HepG2 (cell line): Measurements from ENCODE around the gene SYVN1. TPM values are rescaled to one million over a fixed set of nuclear protein-coding genes. Genes with fewer than 3 reads are reported as not detected.
A peak's percentile ranks its signal among the peaks of the same experiment; 100 is the strongest.
"Not testable (repeated sequence)": the region's sequence is repeated elsewhere in the genome, so short reads cannot be mapped to it uniquely, and the experiment has no call there.

Source experiments
- ATAC-seq: fragments of 200-7000 bp; cut with Tn5 transposase; 3 replicates; pipeline ENCODE4 v1.9.1; 2020; ENCODE audit warnings: mild to moderate bottlenecking, moderate library complexity
- BruUV-seq: library from RNA; stranded (reverse); fragments of 400-500 nt; replicated peaks from 2 replicates; lab custom pipeline; 2021; lab: Mats Ljungman, UMichigan
- CTCF ChIA-PET: fragments of 300-600 bp; formaldehyde crosslinking; extraction: SDS; loops from one replicate; lab custom pipeline; 2021; ENCODE audit warnings: low total read pairs, inconsistent platforms, low intra/inter-chr PET ratio; lab: Yijun Ruan, JAX
- POLR2A ChIA-PET: fragments of 350-600 bp; sonication (Branson Sonifier 250); formaldehyde crosslinking; loops from one replicate; lab custom pipeline; 2020; ENCODE audit warnings: antibody characterized with exemption, inconsistent platforms; lab: Yijun Ruan, JAX
- DNase-seq: peaks from one replicate; pipeline ENCODE4 v3.0.0-alpha.2; 2015; ENCODE audit warnings: low spot score
- FAIRE-seq: peaks from 3 replicates; lab custom pipeline; 2011; peaks lifted over from hg19 to GRCh38; lab: Jason Lieb, UNC
- H2AFZ ChIP-seq: one replicate; pipeline ENCODE4 v1.6.1; 2011; ENCODE audit warnings: low read length, inconsistent platforms
- H3K27ac ChIP-seq: fragments of 300-600 bp; 3 replicates; pipeline ENCODE4 v1.8.0; 2011; ENCODE audit warnings: mixed run types, mild to moderate bottlenecking, mixed read lengths, low read length, inconsistent platforms; ENCODE audit not compliant: insufficient read depth; ENCODE audit errors: extremely low read length
- H3K27me3 ChIP-seq, 2 experiments: fragments of 200-600 bp in 1 of 2; 2 replicates in 1 of 2; 3 replicates in 1 of 2; pipeline versions ENCODE4 v1.6.0 to v1.8.0; 2011; ENCODE audit warnings: low read length in 2 of 2, mild to moderate bottlenecking in 2 of 2, moderate library complexity in 2 of 2, inconsistent platforms in 1 of 2; ENCODE audit not compliant: insufficient read depth in 2 of 2, control insufficient read depth in 1 of 2
- H3K36me3 ChIP-seq, 2 experiments: fragments of 200-600 bp in 1 of 2; replicated peaks in 1 of 2; 2 replicates in 1 of 2; 3 replicates in 1 of 2; pipeline versions ENCODE4 v1.5.1 to v1.8.0; 2011; ENCODE audit warnings: low read length in 2 of 2, inconsistent platforms in 1 of 2; ENCODE audit not compliant: insufficient read depth in 2 of 2, control insufficient read depth in 1 of 2
- H3K4me1 ChIP-seq: 2 replicates; pipeline ENCODE4 v1.5.1; 2012; ENCODE audit warnings: low read length, inconsistent platforms; ENCODE audit not compliant: insufficient read depth
- H3K4me2 ChIP-seq: 2 replicates; pipeline ENCODE4 v1.6.0; 2011; ENCODE audit warnings: low read depth, low read length, inconsistent platforms
- H3K4me3 ChIP-seq, 3 experiments: fragments of 200-600 bp in 1 of 3; sonication (generic), shearing (Covaris generic) in 1 of 3; replicated peaks in 1 of 3; 2 replicates each; pipeline ENCODE4 v1.5.1; 2011 to 2016; ENCODE audit warnings: low read length in 3 of 3, inconsistent platforms in 2 of 3, low read depth in 2 of 3, mild to moderate bottlenecking in 2 of 3, control low read depth in 1 of 3, mixed read lengths in 1 of 3; ENCODE audit not compliant: insufficient read depth in 1 of 3
- H3K79me2 ChIP-seq: one replicate; pipeline ENCODE4 v1.6.1; 2011; ENCODE audit warnings: low read length, inconsistent platforms; ENCODE audit not compliant: insufficient read depth
- H3K9ac ChIP-seq: 2 replicates; pipeline ENCODE4 v1.6.0; 2011; ENCODE audit warnings: mild to moderate bottlenecking, low read depth, low read length, inconsistent platforms; ENCODE audit not compliant: insufficient read depth
- H3K9me3 ChIP-seq: 2 replicates; pipeline ENCODE4 v1.5.1; 2012; ENCODE audit warnings: mild to moderate bottlenecking, low read length
- H4K20me1 ChIP-seq: 2 replicates; pipeline ENCODE4 v1.6.0; 2011; ENCODE audit warnings: inconsistent platforms, mild to moderate bottlenecking, low read length, moderate library complexity; ENCODE audit not compliant: insufficient read depth
- CEBPB ChIP-seq: IDR thresholded peaks from 2 replicates; pipeline ENCODE4 v1.6.1; 2011; ENCODE audit warnings: low read depth, low read length, improper control_type of control experiment, borderline replicate concordance
- FOSL1 ChIP-seq: sonication (generic); formaldehyde crosslinking; IDR thresholded peaks from 2 replicates; pipeline ENCODE4 v1.9.0; 2021; ENCODE audit warnings: missing genetic modification reagents, borderline replicate concordance
- ZBTB33 ChIP-seq: sonication (generic); formaldehyde crosslinking; IDR thresholded peaks from 2 replicates; pipeline ENCODE4 v1.4.0; 2020; ENCODE audit warnings: missing genetic modification reagents
- ZNF12 ChIP-seq: sonication (generic); formaldehyde crosslinking; IDR thresholded peaks from 2 replicates; pipeline ENCODE4 v1.5.0; 2020; ENCODE audit warnings: missing genetic modification reagents
- WGBS: methylation state at CpG from one replicate; pipeline ENCODE4 v1.1.6; 2017; ENCODE audit warnings: low lambda C conversion rate; 5-methylcytosine and 5-hydroxymethylcytosine counted together
- in situ Hi-C: cut with HindIII; loops from 2 replicates; pipeline ENCODE4 v1.10.0; 2017; ENCODE audit warnings: low pct_unique_long_range_greater_than_20kb; ENCODE audit not compliant: extremely low pct_ligation_motif_present
- intact Hi-C: fragments of 100-400 bp; cut with micrococcal nuclease; formaldehyde crosslinking; loops from one replicate; pipeline ENCODE4 v1.10.0; 2022; ENCODE audit not compliant: unreplicated experiment
- polyA plus RNA-seq, 8 experiments: library from polyadenylated mRNA; depleted of rRNA in 3 of 8; stranded (reverse) in 7 of 8; unstranded in 1 of 8; fragments of >200 nt; fragmentation: Illumina TruSeq in 4 of 8; extraction: Trizol in 4 of 8; gene quantifications; 2 replicates each; pipeline versions ENCODE4 v1.2.1 to v1.2.3, GENCODE V29; 2011 to 2016; ENCODE audit warnings: low read depth in 4 of 8, missing spikeins in 1 of 8, mixed read lengths in 1 of 8; ENCODE audit not compliant: insufficient read depth in 1 of 8
- total RNA-seq, 5 experiments: library from RNA; depleted of rRNA; stranded (reverse); fragments of >200 nt; fragmentation: Illumina TruSeq; extraction: Trizol; gene quantifications; 2 replicates each; pipeline ENCODE4 v1.2.3, GENCODE V29; 2016; ENCODE audit warnings: low read depth in 1 of 5

Gene SYVN1
- total and polyA plus RNA-seq, 2 of the 13 experiments (the other 11 are each of a cell fraction or from before 2014, with no cell fraction given): 10.3 to 22.5 TPM

GRCh38 chr11:65118891-65119669, 15.2 kb downstream of the SYVN1 start:
- BruUV-seq, H3K4me3 ChIP-seq, DNase-seq, H4K20me1 ChIP-seq, ATAC-seq, H2AFZ ChIP-seq, intact Hi-C loops, H3K9ac ChIP-seq, H3K27ac ChIP-seq, in situ Hi-C loops, FAIRE-seq, H3K9me3 ChIP-seq, CTCF ChIA-PET, H3K4me2 ChIP-seq, H3K27me3 ChIP-seq: not testable (repeated sequence)
- TF ChIP-seq CEBPB: peak; percentile 57; the same call in 1 of the 2 replicates
- TF ChIP-seq ZNF12 (CRISPR knock-in tag): 0 out of 2 replicates have a peak, but pooled peaks have one; percentile 28
- TF ChIP-seq FOSL1 (CRISPR knock-in tag): 0 out of 2 replicates have a peak, but pooled peaks have one; percentile 8
- peak; percentile 55; the same call in 1 of the 2 replicates for TF ChIP-seq ZBTB33 (CRISPR knock-in tag)
- 97% methylated on average over 18 of the region's 18 CpGs for WGBS
- Histone ChIP-seq H3K36me3 (peaks cover 7 to 23% of the 10 kb centered on the region in 2 experiments; a peak in 4 of 5 replicates), H3K4me1 (peaks cover 46% of the 10 kb centered on the region), H3K79me2 (peaks cover 35% of the 10 kb centered on the region)
- POLR2A ChIA-PET: interaction anchor here (1.3 to 4.9 kb wide), 6 partner anchors 9 to 63 kb away, joined by 3 to 72 read pairs (median 8); partner anchors contain the start of genes CAPN1, SPDYC and SYVN1
